ENCODE results near the gene CA10. TPM values are rescaled to one million over a fixed set of nuclear protein-coding genes. Genes with fewer than 3 reads are reported as not detected.

The CA10 gene
- total RNA-seq, 1 experiment from 2014 or later, result not detected

DNA sequence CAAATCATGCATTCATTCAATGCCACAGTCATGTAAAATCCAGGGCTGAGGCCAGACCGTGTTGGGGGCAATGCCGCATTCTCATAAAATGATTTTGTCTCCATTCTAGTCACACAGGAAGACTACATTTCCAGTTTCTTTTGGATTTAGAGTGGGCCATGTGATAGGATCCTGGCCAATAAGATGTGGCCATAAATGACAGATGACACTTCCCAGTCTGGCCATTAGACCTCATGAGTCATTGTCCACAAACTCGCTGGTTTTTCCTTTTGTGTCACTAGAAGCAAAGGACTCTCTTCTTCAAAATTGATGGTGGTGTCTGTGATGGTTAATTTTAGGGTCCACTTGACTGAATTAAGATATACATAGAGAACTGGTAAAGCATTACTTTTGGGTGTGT lies 545.8 kb downstream of the CA10 start:
- Histone ChIP-seq H2AFZ (no peak overlapping the region), H4K20me1 (ENCODE audit: insufficient read depth) (no peaks in the 10 kb centered on the region), H3K4me2 (no peak overlapping the region), H3K36me3 (ENCODE audit: low read depth) (no peaks in the 10 kb centered on the region), H3K4me1 (replicated peaks; ENCODE audit: insufficient read depth) (no peaks in the 10 kb centered on the region), H3K9me3 (ENCODE audit: insufficient read depth, low read depth) (no peaks in the 10 kb centered on the region), H3K27ac (no peak overlapping the region), H3K79me2 (ENCODE audit: low read depth) (no peaks in the 10 kb centered on the region), H3K9me2 (ENCODE audit: insufficient read depth) (no peaks in the 10 kb centered on the region), H3K27me3 (ENCODE audit: insufficient read depth, low read depth) (peaks cover 37% of the 10 kb centered on the region), H3F3A (ENCODE audit: insufficient read depth, low read depth) (no peaks in the 10 kb centered on the region), H3K4me3 (no peak overlapping the region)
- intact Hi-C loops (cut with micrococcal nuclease; ENCODE audit: unreplicated experiment), result no loop called here
- DNase-seq, result no peak
- POLR2A ChIA-PET (ENCODE audit: unreplicated experiment), result no interaction called here
- no TSS peak for BruUV-seq (replicated peaks)
- TF ChIP-seq, protein P1, sequence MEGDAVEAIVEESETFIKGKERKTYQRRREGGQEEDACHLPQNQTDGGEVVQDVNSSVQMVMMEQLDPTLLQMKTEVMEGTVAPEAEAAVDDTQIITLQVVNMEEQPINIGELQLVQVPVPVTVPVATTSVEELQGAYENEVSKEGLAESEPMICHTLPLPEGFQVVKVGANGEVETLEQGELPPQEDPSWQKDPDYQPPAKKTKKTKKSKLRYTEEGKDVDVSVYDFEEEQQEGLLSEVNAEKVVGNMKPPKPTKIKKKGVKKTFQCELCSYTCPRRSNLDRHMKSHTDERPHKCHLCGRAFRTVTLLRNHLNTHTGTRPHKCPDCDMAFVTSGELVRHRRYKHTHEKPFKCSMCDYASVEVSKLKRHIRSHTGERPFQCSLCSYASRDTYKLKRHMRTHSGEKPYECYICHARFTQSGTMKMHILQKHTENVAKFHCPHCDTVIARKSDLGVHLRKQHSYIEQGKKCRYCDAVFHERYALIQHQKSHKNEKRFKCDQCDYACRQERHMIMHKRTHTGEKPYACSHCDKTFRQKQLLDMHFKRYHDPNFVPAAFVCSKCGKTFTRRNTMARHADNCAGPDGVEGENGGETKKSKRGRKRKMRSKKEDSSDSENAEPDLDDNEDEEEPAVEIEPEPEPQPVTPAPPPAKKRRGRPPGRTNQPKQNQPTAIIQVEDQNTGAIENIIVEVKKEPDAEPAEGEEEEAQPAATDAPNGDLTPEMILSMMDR (conservative IDR thresholded peaks at IDR 0.05), result no peak
- TF ChIP-seq EZH2 (IDR thresholded peaks at IDR 0.05; ENCODE audit: low read depth), result no peak
- CTCF ChIA-PET, result no interaction called here

DNA sequence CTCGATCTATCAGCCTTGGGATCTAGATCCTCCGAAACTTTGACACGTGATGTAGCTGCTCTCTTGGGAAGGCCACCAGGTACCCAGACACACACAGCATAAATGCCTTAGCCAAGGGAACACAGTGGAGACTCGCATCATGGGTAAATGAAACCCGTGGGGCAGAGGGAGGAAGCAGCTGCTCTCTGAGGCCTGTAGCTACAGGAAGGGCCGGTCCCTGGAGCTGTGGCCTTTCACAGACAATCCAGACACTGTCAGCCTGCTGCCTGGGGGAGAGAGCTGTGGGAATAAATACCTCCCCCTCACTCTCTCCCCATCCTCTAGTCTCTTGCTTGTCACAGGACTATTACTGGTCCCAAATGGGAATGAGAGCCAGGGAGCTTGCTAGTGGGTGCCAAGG lies 546.9 kb downstream of the CA10 start:
- CTCF ChIA-PET, result no interaction called here
- intact Hi-C loops (cut with micrococcal nuclease; ENCODE audit: unreplicated experiment), result no loop called here
- peaks cover 47% of the 10 kb centered on the region for H3K27me3 ChIP-seq (ENCODE audit: insufficient read depth, low read depth)
- no peaks in the 10 kb centered on the region for H4K20me1 ChIP-seq (ENCODE audit: insufficient read depth)
- H2AFZ ChIP-seq, result no peak overlapping the region
- no peak overlapping the region for H3K4me2 ChIP-seq
- no peak overlapping the region for H3K27ac ChIP-seq
- H3K4me3 ChIP-seq, result no peak overlapping the region
- no peaks in the 10 kb centered on the region for H3K4me1 ChIP-seq (replicated peaks; ENCODE audit: insufficient read depth)
- TF ChIP-seq, protein P1 (conservative IDR thresholded peaks at IDR 0.05), result no peak
- no peak for TF ChIP-seq EZH2 (IDR thresholded peaks at IDR 0.05; ENCODE audit: low read depth)
- POLR2A ChIA-PET (ENCODE audit: unreplicated experiment), result no interaction called here
- no peaks in the 10 kb centered on the region for H3K79me2 ChIP-seq (ENCODE audit: low read depth)
- H3F3A ChIP-seq (ENCODE audit: insufficient read depth, low read depth), result no peaks in the 10 kb centered on the region
- no peaks in the 10 kb centered on the region for H3K36me3 ChIP-seq (ENCODE audit: low read depth)
- no peak for DNase-seq
- H3K9me3 ChIP-seq (ENCODE audit: insufficient read depth, low read depth), result no peaks in the 10 kb centered on the region
- BruUV-seq (replicated peaks), result no TSS peak
- no peaks in the 10 kb centered on the region for H3K9me2 ChIP-seq (ENCODE audit: insufficient read depth)

DNA sequence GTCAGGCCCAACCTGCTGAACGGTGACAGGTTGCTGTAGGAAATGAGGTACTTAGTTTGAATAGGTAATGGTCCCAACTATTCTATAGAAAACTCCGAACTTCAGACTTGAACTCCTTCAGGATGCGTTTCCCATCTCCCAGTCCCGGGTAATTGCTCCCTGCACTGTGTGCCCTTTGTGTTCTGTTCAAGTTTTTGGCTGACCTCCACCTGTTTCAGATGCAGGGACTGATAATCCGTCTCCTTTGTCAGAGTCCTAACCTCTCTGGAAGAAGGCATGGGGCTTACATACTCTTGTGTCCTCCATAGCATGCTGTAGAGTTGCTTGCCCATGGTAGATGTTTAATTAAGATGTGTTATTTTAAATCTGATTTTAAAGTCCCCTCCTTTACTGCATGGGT lies 547.7 kb downstream of the CA10 start:
- no TSS peak for BruUV-seq (replicated peaks)
- intact Hi-C loops (cut with micrococcal nuclease; ENCODE audit: unreplicated experiment), result no loop called here
- POLR2A ChIA-PET (ENCODE audit: unreplicated experiment), result no interaction called here

More for the DNA sequence above, 547.7 kb downstream of the CA10 start:
- Histone ChIP-seq H3F3A (ENCODE audit: insufficient read depth, low read depth) (no peaks in the 10 kb centered on the region), H3K79me2 (ENCODE audit: low read depth) (no peaks in the 10 kb centered on the region), H3K4me3 (no peak overlapping the region), H3K4me1 (replicated peaks; ENCODE audit: insufficient read depth) (no peaks in the 10 kb centered on the region), H3K27me3 (ENCODE audit: insufficient read depth, low read depth) (peaks cover 49% of the 10 kb centered on the region), H3K9me3 (ENCODE audit: insufficient read depth, low read depth) (no peaks in the 10 kb centered on the region), H3K9me2 (ENCODE audit: insufficient read depth) (no peaks in the 10 kb centered on the region), H3K27ac (no peak overlapping the region), H3K36me3 (ENCODE audit: low read depth) (no peaks in the 10 kb centered on the region), H3K4me2 (no peak overlapping the region), H4K20me1 (ENCODE audit: insufficient read depth) (no peaks in the 10 kb centered on the region), H2AFZ (no peak overlapping the region)
- TF ChIP-seq, protein P1 (conservative IDR thresholded peaks at IDR 0.05), result no peak
- TF ChIP-seq EZH2 (IDR thresholded peaks at IDR 0.05; ENCODE audit: low read depth), result no peak
- CTCF ChIA-PET, result no interaction called here
- DNase-seq, result no peak

Data from PC-9 (cell line).